ENCODE results near the gene ANKRD52. TPM values are rescaled to one million over a fixed set of nuclear protein-coding genes. Genes with fewer than 3 reads are reported as not detected.

The ANKRD52 gene
- total and polyA plus RNA-seq, 2 of the 8 experiments (the other 6 are each of a cell fraction or from before 2014, with no cell fraction given) = 14.0 to 36.3 TPM

GRCh38 chr12:56223571-56224101 lies 34.5 kb downstream of the ANKRD52 start (continued):
- TF ChIP-seq CHD7 (IDR thresholded peaks at IDR 0.05; ENCODE audit: insufficient replicate concordance, low read length) (no peak), KDM4A (IDR thresholded peaks at IDR 0.05; ENCODE audit: low read depth, low read length, severe bottlenecking) (no peak), RAD21 (IDR thresholded peaks at IDR 0.05 in 1 of 2, conservative IDR thresholded peaks at IDR 0.05 in 1 of 2; ENCODE audit: low read depth in 2 of 2, low read length in 2 of 2) (no peak), FOSL1 (IDR thresholded peaks at IDR 0.05; ENCODE audit: insufficient read depth, low read depth, low read length) (no peak), POLR2AphosphoS5 (IDR thresholded peaks at IDR 0.05; ENCODE audit: low read depth, low read length) (no peak)

Measured in H1 (cell line).